H1 (cell line): ENCODE measurements around the gene CDK5RAP3. TPM values are rescaled to one million over a fixed set of nuclear protein-coding genes. Genes with fewer than 3 reads are reported as not detected.
A peak's percentile ranks its signal among the peaks of the same experiment; 100 is the strongest.
"Not testable (repeated sequence)": the region's sequence is repeated elsewhere in the genome, so short reads cannot be mapped to it uniquely, and the experiment has no call there.

Source experiments
- CTCF ChIA-PET: fragments of 300-600 bp; sonication (Branson Sonifier 250); formaldehyde crosslinking; loops from one replicate; lab custom pipeline; 2021; ENCODE audit not compliant: partially characterized antibody; lab: Charles Lee
- POLR2A ChIA-PET: fragments of 300-600 bp; sonication (Branson Sonifier 250); formaldehyde crosslinking; loops from one replicate; lab custom pipeline; 2021; ENCODE audit warnings: inconsistent platforms; ENCODE audit not compliant: partially characterized antibody; lab: Charles Lee
- DNase-seq, 2 experiments: peaks; one replicate each; pipeline versions ENCODE4 v3.0.0 to v3.0.0-alpha.2; 2010 to 2022; ENCODE audit warnings: low spot score in 2 of 2, low read depth in 1 of 2, mixed read lengths in 1 of 2
- FAIRE-seq: peaks from 2 replicates; lab custom pipeline; 2011; peaks lifted over from hg19 to GRCh38; lab: Jason Lieb, UNC
- H2AFZ ChIP-seq: 2 replicates; pipeline ENCODE4 v1.8.1; 2012; ENCODE audit warnings: low read length, inconsistent platforms
- H2AK5ac ChIP-seq: 2 replicates; pipeline ENCODE4 v1.6.1; 2013; ENCODE audit warnings: low read depth, low read length
- H2BK120ac ChIP-seq: replicated peaks from 2 replicates; pipeline ENCODE3; 2013; ENCODE audit warnings: low read depth, low read length, inconsistent platforms
- H2BK12ac ChIP-seq: 2 replicates; pipeline ENCODE4 v1.6.1; 2013; ENCODE audit warnings: low read depth, low read length
- H2BK15ac ChIP-seq: 2 replicates; pipeline ENCODE4 v1.6.1; 2013; ENCODE audit warnings: low read length
- H2BK20ac ChIP-seq: 2 replicates; pipeline ENCODE4 v1.6.1; 2013; ENCODE audit warnings: low read length
- H2BK5ac ChIP-seq: 2 replicates; pipeline ENCODE4 v1.6.1; 2013; ENCODE audit warnings: low read depth, low read length
- H3K14ac ChIP-seq: 2 replicates; pipeline ENCODE4 v1.6.1; 2013; ENCODE audit warnings: inconsistent platforms; ENCODE audit not compliant: insufficient read length
- H3K18ac ChIP-seq: 2 replicates; pipeline ENCODE4 v1.6.1; 2013; ENCODE audit warnings: low read length; ENCODE audit errors: extremely low read depth
- H3K23ac ChIP-seq: 2 replicates; pipeline ENCODE4 v1.6.1; 2013; ENCODE audit warnings: inconsistent platforms; ENCODE audit not compliant: insufficient read length
- H3K23me2 ChIP-seq: 2 replicates; pipeline ENCODE4 v1.6.1; 2013; ENCODE audit warnings: low read depth, low read length
- H3K27ac ChIP-seq: 2 replicates; pipeline ENCODE4 v1.6.1; 2011; ENCODE audit warnings: low read depth, low read length, inconsistent platforms
- H3K27me3 ChIP-seq, 4 experiments: replicated peaks in 1 of 4; 1 replicate in 1 of 4; 2 replicates in 3 of 4; pipeline versions ENCODE4 v1.6.1 to v1.8.1; 2011 to 2013; ENCODE audit warnings: low read length in 3 of 4, mild to moderate bottlenecking in 3 of 4, inconsistent platforms in 2 of 4, mixed read lengths in 2 of 4, moderate library complexity in 1 of 4; ENCODE audit not compliant: control insufficient read depth in 3 of 4, insufficient read depth in 3 of 4; ENCODE audit errors: extremely low read depth in 1 of 4
- H3K36me3 ChIP-seq, 4 experiments: 2 replicates each; pipeline versions ENCODE4 v1.6.1 to v1.8.1; 2011 to 2013; ENCODE audit warnings: mild to moderate bottlenecking in 4 of 4, low read length in 3 of 4, moderate library complexity in 2 of 4, control low read depth in 1 of 4, inconsistent platforms in 1 of 4; ENCODE audit not compliant: insufficient read depth in 4 of 4, control insufficient read depth in 2 of 4
- H3K4ac ChIP-seq: replicated peaks from 2 replicates; pipeline ENCODE3; 2013; ENCODE audit warnings: low read length, low read depth, mixed read lengths, inconsistent platforms; ENCODE audit not compliant: insufficient read length
- H3K4me1 ChIP-seq, 4 experiments: replicated peaks in 1 of 4; 1 replicate in 1 of 4; 2 replicates in 3 of 4; pipeline versions ENCODE4 v1.6.1 to v1.8.1; 2011 to 2013; ENCODE audit warnings: low read length in 3 of 4, inconsistent platforms in 2 of 4, mixed read lengths in 1 of 4; ENCODE audit not compliant: insufficient read depth in 4 of 4, control insufficient read depth in 3 of 4
- H3K4me2 ChIP-seq, 2 experiments: 2 replicates each; pipeline versions ENCODE4 v1.6.1 to v1.8.1; 2011 to 2013; ENCODE audit warnings: low read depth in 2 of 2, low read length in 2 of 2, control low read depth in 1 of 2, inconsistent platforms in 1 of 2, mild to moderate bottlenecking in 1 of 2; ENCODE audit not compliant: insufficient read depth in 1 of 2
- H3K4me3 ChIP-seq, 4 experiments: fragments of 200-600, 300-600 bp in 1 of 4; sonication (generic), shearing (Covaris generic), sonication (Bioruptor Twin) in 1 of 4; 2 replicates each; pipeline versions ENCODE4 v1.5.1 to v1.8.1; 2011 to 2016; ENCODE audit warnings: low read length in 4 of 4, low read depth in 3 of 4, control low read depth in 2 of 4, inconsistent platforms in 2 of 4, mild to moderate bottlenecking in 2 of 4, mixed read lengths in 1 of 4, moderate library complexity in 1 of 4; ENCODE audit not compliant: insufficient read depth in 2 of 4; ENCODE audit errors: extremely low read depth in 1 of 4
- H3K56ac ChIP-seq: replicated peaks from 2 replicates; pipeline ENCODE3; 2013; ENCODE audit warnings: low read depth, mild to moderate bottlenecking, mixed read lengths, low read length, inconsistent platforms; ENCODE audit not compliant: insufficient read length
- H3K79me1 ChIP-seq: 2 replicates; pipeline ENCODE4 v1.6.1; 2013; ENCODE audit warnings: low read depth, low read length, control low read depth
- H3K79me2 ChIP-seq, 2 experiments: 2 replicates each; pipeline versions ENCODE4 v1.6.1 to v1.8.1; 2012 to 2013; ENCODE audit warnings: low read length in 2 of 2, mild to moderate bottlenecking in 2 of 2, inconsistent platforms in 1 of 2; ENCODE audit not compliant: insufficient read depth in 2 of 2, control insufficient read depth in 1 of 2
- H3K9ac ChIP-seq, 4 experiments: replicated peaks in 1 of 4; 1 replicate in 1 of 4; 2 replicates in 3 of 4; pipeline versions ENCODE4 v1.6.1 to v1.8.1; 2011 to 2013; ENCODE audit warnings: low read depth in 3 of 4, low read length in 3 of 4, control low read depth in 2 of 4, mild to moderate bottlenecking in 2 of 4, moderate library complexity in 2 of 4, inconsistent platforms in 1 of 4; ENCODE audit errors: extremely low read depth in 1 of 4
- H3K9me3 ChIP-seq, 2 experiments: 2 replicates each; pipeline versions ENCODE4 v1.6.1 to v1.8.1; 2012 to 2013; ENCODE audit warnings: mild to moderate bottlenecking in 2 of 2, moderate library complexity in 2 of 2, control low read depth in 1 of 2, inconsistent platforms in 1 of 2, low read depth in 1 of 2, low read length in 1 of 2, mixed read lengths in 1 of 2; ENCODE audit not compliant: insufficient read depth in 2 of 2
- H4K20me1 ChIP-seq, 2 experiments: replicated peaks in 1 of 2; 2 replicates each; pipeline versions ENCODE3 to v1.8.1; 2011 to 2013; ENCODE audit warnings: inconsistent platforms in 2 of 2, low read length in 2 of 2, mild to moderate bottlenecking in 1 of 2; ENCODE audit not compliant: insufficient read depth in 2 of 2, control insufficient read depth in 1 of 2
- H4K5ac ChIP-seq: 2 replicates; pipeline ENCODE4 v1.6.1; 2013; ENCODE audit warnings: low read length, low read depth, mixed read lengths, inconsistent platforms; ENCODE audit not compliant: insufficient read length
- H4K8ac ChIP-seq: 2 replicates; pipeline ENCODE4 v1.8.0; 2013; ENCODE audit warnings: mild to moderate bottlenecking, moderate library complexity, low read length, inconsistent platforms; ENCODE audit not compliant: insufficient read depth; ENCODE audit errors: extremely low read depth
- H4K91ac ChIP-seq: replicated peaks from 2 replicates; pipeline ENCODE3; 2013; ENCODE audit warnings: low read length, mixed read lengths, inconsistent platforms; ENCODE audit not compliant: insufficient read length
- ASH2L ChIP-seq: fragments of 200-600, 300-600 bp; sonication (generic); IDR thresholded peaks from one replicate; pipeline ENCODE4 v1.7.1; 2017; ENCODE audit warnings: low read length
- BRCA1 ChIP-seq: IDR thresholded peaks from 2 replicates; pipeline ENCODE4 v1.6.1; 2012; ENCODE audit warnings: low read depth, low read length, improper control_type of control experiment
- CHD2 ChIP-seq: IDR thresholded peaks from 2 replicates; pipeline ENCODE4 v1.6.1; 2012; ENCODE audit warnings: low read length, improper control_type of control experiment
- FOSL1 ChIP-seq: IDR thresholded peaks from 2 replicates; pipeline ENCODE4 v1.6.1; 2011; ENCODE audit warnings: mild to moderate bottlenecking, low read depth, low read length, moderate library complexity; ENCODE audit not compliant: insufficient read depth
- ZNF274 ChIP-seq: IDR thresholded peaks from 2 replicates; pipeline ENCODE4 v1.7.0; 2012; ENCODE audit warnings: low read length, borderline replicate concordance; ENCODE audit errors: extremely low read depth
- WGBS, 2 experiments: shearing (Covaris generic) in 1 of 2; methylation state at CpG; one replicate each; pipeline versions ENCODE4 v1.1.6 to v1.1.7; 2013 to 2015; ENCODE audit warnings: low lambda C conversion rate in 2 of 2, mixed read lengths in 2 of 2, inconsistent platforms in 1 of 2, low coverage in 1 of 2, missing lambda C conversion rate in 1 of 2; ENCODE audit not compliant: insufficient replicate concordance in 2 of 2, insufficient coverage in 1 of 2, insufficient read length in 1 of 2; ENCODE audit errors: extremely low coverage in 1 of 2, missing lambda C conversion rate in 1 of 2; 5-methylcytosine and 5-hydroxymethylcytosine counted together
- polyA plus RNA-seq, 7 experiments: library from polyadenylated mRNA; depleted of rRNA in 3 of 7; stranded (reverse) in 5 of 7; unstranded in 2 of 7; fragments of >200 nt in 5 of 7; fragments of 200-250 nt in 2 of 7; gene quantifications; 1 replicate in 5 of 7; 2 replicates in 1 of 7; 4 replicates in 1 of 7; pipeline versions ENCODE4 v1.2.1 to v1.2.3, GENCODE V29; 2011 to 2013; ENCODE audit warnings: missing spikeins in 2 of 7, mixed read lengths in 2 of 7
- total RNA-seq: library from RNA; stranded (reverse); fragmentation: NEBNext Ultra II Directional; extraction: Animal tissue kit (Norgen Biotek cat#: 25700); gene quantifications from 2 replicates; pipeline ENCODE4 v1.2.1, GENCODE V29; 2021

CDK5RAP3 gene
- total and polyA plus RNA-seq, 2 of the 8 experiments (the other 6 are each of a cell fraction or from before 2014, with no cell fraction given), result 88.2 to 93.2 TPM

DNA sequence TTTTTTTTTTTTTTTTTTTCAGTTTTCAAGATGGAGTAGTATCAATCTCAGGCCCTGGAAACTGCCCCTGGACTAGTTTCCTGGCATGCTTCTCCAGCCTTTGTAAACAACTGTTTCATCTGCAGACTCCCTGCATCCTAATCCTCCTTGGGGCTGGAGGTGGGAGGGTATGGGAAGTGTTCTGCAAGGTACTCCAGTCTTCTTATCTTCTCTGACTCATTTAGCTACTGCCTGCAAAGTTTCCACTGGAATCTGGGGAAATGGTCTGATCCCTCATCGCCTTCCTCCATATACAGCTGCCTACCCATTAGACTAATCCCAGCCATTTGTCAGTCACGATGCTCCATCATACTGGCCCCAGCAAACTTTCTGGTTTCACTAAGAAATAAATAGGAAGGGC lies 45.2 kb downstream of the CDK5RAP3 start (continued):
- TF ChIP-seq CHD2 (no peak), FOSL1 (no peak), ZNF274 (no peak), ASH2L (no peak), BRCA1 (no peak)

DNA sequence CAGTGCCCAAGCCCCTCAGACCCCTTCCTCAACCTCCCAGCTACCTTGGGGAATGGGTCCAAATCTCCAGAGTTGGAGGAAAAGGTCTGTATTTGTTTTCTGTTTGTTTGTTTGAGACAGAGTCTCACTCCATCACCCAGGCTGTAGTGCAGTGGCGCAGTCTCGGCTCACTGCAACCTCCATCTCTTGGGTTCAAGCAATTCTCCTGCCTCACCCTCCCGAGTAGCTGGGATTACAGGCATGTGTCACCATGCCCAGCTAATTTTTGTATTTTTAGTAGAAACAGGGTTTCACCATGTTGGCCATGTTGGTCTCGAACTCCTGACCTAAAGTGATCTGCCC lies 46.9 kb downstream of the CDK5RAP3 start:
- CTCF ChIA-PET, result interaction anchor here (0.6 to 27.8 kb wide), 23 partner anchors 8 to 601 kb away, joined by 3 to 698 read pairs (median 5); partner anchors contain the start of genes CDK5RAP3, PNPO, PRR15L and SCRN2
- H3K9ac ChIP-seq, H4K8ac ChIP-seq, H2AFZ ChIP-seq, H3K4me3 ChIP-seq, H2BK5ac ChIP-seq, FAIRE-seq, H3K23me2 ChIP-seq, H3K14ac ChIP-seq, H2BK20ac ChIP-seq, H4K5ac ChIP-seq, H4K20me1 ChIP-seq, H2BK12ac ChIP-seq, H3K9me3 ChIP-seq, H3K27me3 ChIP-seq, DNase-seq, H3K36me3 ChIP-seq, H3K79me1 ChIP-seq, H3K18ac ChIP-seq, H3K4ac ChIP-seq, H4K91ac ChIP-seq, H3K79me2 ChIP-seq, H3K23ac ChIP-seq, H3K4me2 ChIP-seq, H3K27ac ChIP-seq, H2BK120ac ChIP-seq, H3K56ac ChIP-seq, H2AK5ac ChIP-seq, H3K4me1 ChIP-seq: not testable (repeated sequence)
- 96% methylated on average over 4 of the region's 4 CpGs; no CpG with 5 or more reads in 1 of the 2 experiments for WGBS, 2 experiments
- POLR2A ChIA-PET, result interaction anchor here (0.8 to 3.2 kb wide), 14 partner anchors 14 to 118 kb away, joined by 3 to 17 read pairs (median 4); partner anchors contain the start of gene CDK5RAP3
- H2BK15ac ChIP-seq, result peak overlapping the region; percentile 61; the same call in 1 of the 2 replicates
